ENCODE results near the gene AUTS2. TPM values are rescaled to one million over a fixed set of nuclear protein-coding genes. Genes with fewer than 3 reads are reported as not detected.

Gene AUTS2
- total and polyA plus RNA-seq, 7 experiments from 2014 or later, result 0.40 to 31.7 (median 4.2) TPM

GRCh38 chr7:70744492-70744891, 1146.2 kb downstream of the AUTS2 start:
- no peaks in the 10 kb centered on the region for H3K9me3 ChIP-seq (ENCODE audit: control insufficient read depth in 2 of 3, low read length in 3 of 3)
- DNase-seq (no peak), ATAC-seq (no peak)
- no peaks in the 10 kb centered on the region for H3K36me3 ChIP-seq (ENCODE audit: control insufficient read depth in 2 of 3, insufficient read depth in 3 of 3, low read length in 3 of 3)
- POLR2A ChIA-PET, result no interaction called here
- H3K4me1 ChIP-seq (ENCODE audit: control insufficient read depth in 2 of 2, insufficient read depth in 2 of 2, low read length in 2 of 2), result no peaks in the 10 kb centered on the region
- intact Hi-C loops (cut with micrococcal nuclease), result no loop called here
- CTCF ChIA-PET, result no interaction called here
- H3K27ac ChIP-seq (ENCODE audit: low read depth, low read length), result no peak overlapping the region
- H3K4me3 Mint-ChIP-seq, result no peak overlapping the region
- H3K9me3 Mint-ChIP-seq, result peaks cover 0 to 3% (median 0%) of the 10 kb centered on the region in 11 donors
- no peaks in the 10 kb centered on the region for H3K27me3 ChIP-seq (ENCODE audit: control insufficient read depth in 2 of 2, insufficient read depth in 2 of 2, low read length in 2 of 2)
- H3K4me1 Mint-ChIP-seq, result no peaks in the 10 kb centered on the region
- no peak overlapping the region for H3K27ac Mint-ChIP-seq
- no peaks in the 10 kb centered on the region for H3K27me3 Mint-ChIP-seq
- no peaks in the 10 kb centered on the region for H3K36me3 Mint-ChIP-seq
- H3K4me3 ChIP-seq (ENCODE audit: low read length), result no peak overlapping the region

GRCh38 chr7:70749831-70750230, 1151.6 kb downstream of the AUTS2 start:
- Mint-ChIP-seq H3K36me3 (no peaks in the 10 kb centered on the region), H3K4me3 (no peak overlapping the region), H3K4me1 (peaks cover 0 to 1% (median 0%) of the 10 kb centered on the region in 7 donors), H3K27me3 (no peaks in the 10 kb centered on the region), H3K9me3 (peaks cover 0 to 11% (median 0%) of the 10 kb centered on the region in 11 donors), H3K27ac (no peak overlapping the region)
- H3K27me3 ChIP-seq (ENCODE audit: control insufficient read depth in 2 of 2, insufficient read depth in 2 of 2, low read length in 2 of 2), result no peaks in the 10 kb centered on the region
- H3K27ac ChIP-seq (ENCODE audit: low read depth, low read length), result no peak overlapping the region
- ChIA-PET POLR2A (no interaction called here), CTCF (no interaction called here)
- no peaks in the 10 kb centered on the region for H3K36me3 ChIP-seq (ENCODE audit: control insufficient read depth in 2 of 3, insufficient read depth in 3 of 3, low read length in 3 of 3)
- H3K4me1 ChIP-seq (ENCODE audit: control insufficient read depth in 2 of 2, insufficient read depth in 2 of 2, low read length in 2 of 2), result no peaks in the 10 kb centered on the region
- no peaks in the 10 kb centered on the region for H3K9me3 ChIP-seq (ENCODE audit: control insufficient read depth in 2 of 3, low read length in 3 of 3)
- no peak for ATAC-seq
- no peak for DNase-seq
- intact Hi-C loops (cut with micrococcal nuclease), result no loop called here
- no peak overlapping the region for H3K4me3 ChIP-seq (ENCODE audit: low read length)

GRCh38 chr7:70751895-70752294, 1153.6 kb downstream of the AUTS2 start:
- CTCF ChIA-PET, result no interaction called here
- Histone ChIP-seq H3K4me3 (ENCODE audit: low read length) (no peak overlapping the region), H3K9me3 (ENCODE audit: control insufficient read depth in 2 of 3, low read length in 3 of 3) (no peaks in the 10 kb centered on the region), H3K36me3 (ENCODE audit: control insufficient read depth in 2 of 3, insufficient read depth in 3 of 3, low read length in 3 of 3) (no peaks in the 10 kb centered on the region), H3K27ac (ENCODE audit: low read depth, low read length) (no peak overlapping the region), H3K27me3 (ENCODE audit: control insufficient read depth in 2 of 2, insufficient read depth in 2 of 2, low read length in 2 of 2) (no peaks in the 10 kb centered on the region), H3K4me1 (ENCODE audit: control insufficient read depth in 2 of 2, insufficient read depth in 2 of 2, low read length in 2 of 2) (no peaks in the 10 kb centered on the region)
- Mint-ChIP-seq H3K9me3 (peaks cover 0 to 8% (median 0%) of the 10 kb centered on the region in 11 donors), H3K27ac (peak overlapping the region in 2 of 9 donors; percentile 28 to 59), H3K36me3 (no peaks in the 10 kb centered on the region), H3K27me3 (no peaks in the 10 kb centered on the region), H3K4me1 (peaks cover 0 to 1% (median 0%) of the 10 kb centered on the region in 7 donors), H3K4me3 (no peak overlapping the region)
- no peak for DNase-seq
- POLR2A ChIA-PET, result no interaction called here
- no peak for ATAC-seq
- intact Hi-C loops (cut with micrococcal nuclease), result no loop called here

- DNase-seq (no peak), ATAC-seq (no peak)
- Histone ChIP-seq H3K4me3 (ENCODE audit: low read length) (no peak overlapping the region), H3K36me3 (ENCODE audit: control insufficient read depth in 2 of 3, insufficient read depth in 3 of 3, low read length in 3 of 3) (no peaks in the 10 kb centered on the region), H3K4me1 (ENCODE audit: control insufficient read depth in 2 of 2, insufficient read depth in 2 of 2, low read length in 2 of 2) (no peaks in the 10 kb centered on the region), H3K27ac (ENCODE audit: low read depth, low read length) (no peak overlapping the region), H3K27me3 (ENCODE audit: control insufficient read depth in 2 of 2, insufficient read depth in 2 of 2, low read length in 2 of 2) (no peaks in the 10 kb centered on the region), H3K9me3 (ENCODE audit: control insufficient read depth in 2 of 3, low read length in 3 of 3) (no peaks in the 10 kb centered on the region)
- intact Hi-C loops (cut with micrococcal nuclease), result no loop called here
- Mint-ChIP-seq H3K4me1 (peaks cover 0 to 1% (median 0%) of the 10 kb centered on the region in 7 donors), H3K36me3 (no peaks in the 10 kb centered on the region), H3K27me3 (no peaks in the 10 kb centered on the region), H3K4me3 (no peak overlapping the region), H3K9me3 (peaks cover 0 to 8% (median 0%) of the 10 kb centered on the region in 11 donors), H3K27ac (no peak overlapping the region)
- ChIA-PET CTCF (no interaction called here), POLR2A (no interaction called here)
Measured at GRCh38 chr7:70752794-70753241, 1154.5 kb downstream of the AUTS2 start.

- DNase-seq (no peak), ATAC-seq (no peak)
- H3K36me3 Mint-ChIP-seq, result no peaks in the 10 kb centered on the region
- H3K27ac Mint-ChIP-seq, result no peak overlapping the region
- H3K27me3 Mint-ChIP-seq, result no peaks in the 10 kb centered on the region
- peaks cover 0 to 3% (median 0%) of the 10 kb centered on the region in 11 donors for H3K9me3 Mint-ChIP-seq
- Histone ChIP-seq H3K27ac (ENCODE audit: low read depth, low read length) (no peak overlapping the region), H3K27me3 (ENCODE audit: control insufficient read depth in 2 of 2, insufficient read depth in 2 of 2, low read length in 2 of 2) (no peaks in the 10 kb centered on the region), H3K4me1 (ENCODE audit: control insufficient read depth in 2 of 2, insufficient read depth in 2 of 2, low read length in 2 of 2) (no peaks in the 10 kb centered on the region), H3K4me3 (ENCODE audit: low read length) (no peak overlapping the region), H3K9me3 (ENCODE audit: control insufficient read depth in 2 of 3, low read length in 3 of 3) (no peaks in the 10 kb centered on the region), H3K36me3 (ENCODE audit: control insufficient read depth in 2 of 3, insufficient read depth in 3 of 3, low read length in 3 of 3) (no peaks in the 10 kb centered on the region)
- POLR2A ChIA-PET, result no interaction called here
- H3K4me1 Mint-ChIP-seq, result no peaks in the 10 kb centered on the region
- no peak overlapping the region for H3K4me3 Mint-ChIP-seq
- CTCF ChIA-PET, result no interaction called here
- intact Hi-C loops (cut with micrococcal nuclease), result no loop called here
Measured at GRCh38 chr7:70756789-70757188, 1158.5 kb downstream of the AUTS2 start.

- H3K27me3 Mint-ChIP-seq, result no peaks in the 10 kb centered on the region
- no peak overlapping the region for H3K27ac Mint-ChIP-seq
- DNase-seq, result no peak
- ATAC-seq, result no peak
- no peaks in the 10 kb centered on the region for H3K9me3 ChIP-seq (ENCODE audit: control insufficient read depth in 2 of 3, low read length in 3 of 3)
- no peaks in the 10 kb centered on the region for H3K27me3 ChIP-seq (ENCODE audit: control insufficient read depth in 2 of 2, insufficient read depth in 2 of 2, low read length in 2 of 2)
- POLR2A ChIA-PET, result no interaction called here
- intact Hi-C loops (cut with micrococcal nuclease), result no loop called here
- CTCF ChIA-PET, result no interaction called here
- peaks cover 0 to 3% (median 0%) of the 10 kb centered on the region in 11 donors for H3K9me3 Mint-ChIP-seq
- no peaks in the 10 kb centered on the region for H3K36me3 ChIP-seq (ENCODE audit: control insufficient read depth in 2 of 3, insufficient read depth in 3 of 3, low read length in 3 of 3)
- H3K4me3 Mint-ChIP-seq, result no peak overlapping the region
- H3K36me3 Mint-ChIP-seq, result no peaks in the 10 kb centered on the region
- no peaks in the 10 kb centered on the region for H3K4me1 ChIP-seq (ENCODE audit: control insufficient read depth in 2 of 2, insufficient read depth in 2 of 2, low read length in 2 of 2)
- H3K27ac ChIP-seq (ENCODE audit: low read depth, low read length), result no peak overlapping the region
- no peaks in the 10 kb centered on the region for H3K4me1 Mint-ChIP-seq
- H3K4me3 ChIP-seq (ENCODE audit: low read length), result no peak overlapping the region
Measured at GRCh38 chr7:70758646-70759045, 1160.4 kb downstream of the AUTS2 start.

GRCh38 chr7:70759674-70760073, 1161.4 kb downstream of the AUTS2 start:
- no peaks in the 10 kb centered on the region for H3K9me3 ChIP-seq (ENCODE audit: control insufficient read depth in 2 of 3, low read length in 3 of 3)
- H3K4me3 ChIP-seq (ENCODE audit: low read length), result no peak overlapping the region
- Mint-ChIP-seq H3K27ac (no peak overlapping the region), H3K9me3 (peaks cover 0 to 2% (median 0%) of the 10 kb centered on the region in 11 donors), H3K4me1 (no peaks in the 10 kb centered on the region), H3K36me3 (no peaks in the 10 kb centered on the region), H3K4me3 (no peak overlapping the region), H3K27me3 (no peaks in the 10 kb centered on the region)
- ATAC-seq (no peak), DNase-seq (no peak)
- no peaks in the 10 kb centered on the region for H3K36me3 ChIP-seq (ENCODE audit: control insufficient read depth in 2 of 3, insufficient read depth in 3 of 3, low read length in 3 of 3)
- CTCF ChIA-PET, result interaction anchor here (0.6 kb wide), 1 partner anchor 26 kb away, joined by 5 read pairs; no protein-coding TSS in a partner anchor
- no peaks in the 10 kb centered on the region for H3K27me3 ChIP-seq (ENCODE audit: control insufficient read depth in 2 of 2, insufficient read depth in 2 of 2, low read length in 2 of 2)
- intact Hi-C loops (cut with micrococcal nuclease), result no loop called here
- POLR2A ChIA-PET, result no interaction called here
- no peaks in the 10 kb centered on the region for H3K4me1 ChIP-seq (ENCODE audit: control insufficient read depth in 2 of 2, insufficient read depth in 2 of 2, low read length in 2 of 2)
- no peak overlapping the region for H3K27ac ChIP-seq (ENCODE audit: low read depth, low read length)

Measured in naive thymus-derived CD4-positive, alpha-beta T cell (primary cell).